Measurements from ENCODE around the gene ADGRG1.

The ADGRG1 gene

GRCh38 chr16:57679016-57679415 is 50.6 kb downstream of the ADGRG1 start:
- H3K36me3 ChIP-seq = no peaks in the 10 kb centered on the region
- H3K27ac ChIP-seq = no peak overlapping the region
- peaks cover 0 to 19% of the 10 kb centered on the region in 2 donors for H3K27me3 ChIP-seq
- intact Hi-C loops (cut with DNase I; ENCODE audit: low total_unique reads) = no loop called here
- TF ChIP-seq CTCF (IDR thresholded peaks at IDR 0.05) = no peak
- no peaks in the 10 kb centered on the region for H3K9me3 ChIP-seq
- no peak for DNase-seq
- H3K4me3 ChIP-seq = no peak overlapping the region
- no peaks in the 10 kb centered on the region for H3K4me1 ChIP-seq

GRCh38 chr16:57679767-57680482 is 51.5 kb downstream of the ADGRG1 start:
- Histone ChIP-seq H3K9me3 (no peaks in the 10 kb centered on the region), H3K27me3 (peaks cover 0 to 19% of the 10 kb centered on the region in 2 donors), H3K36me3 (no peaks in the 10 kb centered on the region), H3K27ac (no peak overlapping the region), H3K4me3 (no peak overlapping the region), H3K4me1 (no peaks in the 10 kb centered on the region)
- TF ChIP-seq CTCF (IDR thresholded peaks at IDR 0.05) = no peak
- DNase-seq = no peak
- intact Hi-C loops (cut with DNase I; ENCODE audit: low total_unique reads) = no loop called here

DNA sequence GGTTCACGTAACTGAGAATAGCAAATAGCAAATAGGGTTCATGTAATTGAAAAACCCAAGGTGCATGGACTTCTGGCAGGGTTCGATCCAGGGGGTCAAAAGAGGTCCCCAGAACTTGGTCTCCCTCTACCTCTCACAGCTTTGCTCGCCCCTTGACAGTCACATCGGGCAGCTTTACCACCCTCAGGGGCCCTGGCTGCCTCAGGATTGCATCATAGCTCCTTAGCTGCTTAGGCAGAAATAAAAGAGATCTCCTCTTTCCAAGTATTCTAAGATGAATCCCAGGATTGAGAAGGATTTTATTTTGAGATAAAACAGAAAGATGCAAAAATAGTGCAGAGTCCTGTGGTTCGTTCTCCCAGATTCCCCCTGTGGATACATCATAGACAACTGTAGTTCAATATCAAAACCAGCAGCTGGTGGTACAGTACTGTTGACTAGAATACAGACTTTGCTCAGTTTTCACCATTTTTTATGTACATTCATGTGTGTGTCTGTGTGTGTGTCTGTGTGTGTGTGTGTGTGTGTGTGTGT is 52.5 kb downstream of the ADGRG1 start:
- Histone ChIP-seq H3K36me3 (no peaks in the 10 kb centered on the region), H3K27me3 (peaks cover 0 to 19% of the 10 kb centered on the region in 2 donors), H3K9me3 (no peaks in the 10 kb centered on the region), H3K4me3 (no peak overlapping the region), H3K4me1 (no peaks in the 10 kb centered on the region), H3K27ac (no peak overlapping the region)
- no peak for DNase-seq
- intact Hi-C loops (cut with DNase I; ENCODE audit: low total_unique reads) = no loop called here
- no peak for TF ChIP-seq CTCF (IDR thresholded peaks at IDR 0.05)

GRCh38 chr16:57681950-57682728 is 53.7 kb downstream of the ADGRG1 start:
- no peak overlapping the region for H3K27ac ChIP-seq
- intact Hi-C loops (cut with DNase I; ENCODE audit: low total_unique reads) = no loop called here
- DNase-seq = no peak
- H3K4me3 ChIP-seq = no peak overlapping the region
- H3K36me3 ChIP-seq = no peaks in the 10 kb centered on the region
- no peak for TF ChIP-seq CTCF (IDR thresholded peaks at IDR 0.05)
- no peaks in the 10 kb centered on the region for H3K4me1 ChIP-seq
- H3K27me3 ChIP-seq = peaks cover 0 to 19% of the 10 kb centered on the region in 2 donors
- no peaks in the 10 kb centered on the region for H3K9me3 ChIP-seq

GRCh38 chr16:57682809-57683635 is 54.6 kb downstream of the ADGRG1 start:
- Histone ChIP-seq H3K4me3 (no peak overlapping the region), H3K36me3 (no peaks in the 10 kb centered on the region), H3K4me1 (no peaks in the 10 kb centered on the region), H3K27me3 (peaks cover 0 to 19% of the 10 kb centered on the region in 2 donors), H3K27ac (no peak overlapping the region), H3K9me3 (no peaks in the 10 kb centered on the region)
- intact Hi-C loops (cut with DNase I; ENCODE audit: low total_unique reads) = no loop called here
- TF ChIP-seq CTCF (IDR thresholded peaks at IDR 0.05) = no peak
- DNase-seq = no peak

All from tibial artery (tissue), 4 donors.